ENCODE results near the gene DNAJA2. TPM values are rescaled to one million over a fixed set of nuclear protein-coding genes. Genes with fewer than 3 reads are reported as not detected.

The DNAJA2 gene
- total and polyA plus RNA-seq, 2 experiments from 2014 or later = 62.3 to 72.8 TPM

- H2AFZ ChIP-seq = no peak overlapping the region
- WGBS (ENCODE audit: low lambda C conversion rate, missing lambda C conversion rate) = 55% methylated on average over 6 of the region's 6 CpGs
- no peaks in the 10 kb centered on the region for H3K79me2 ChIP-seq
- H3K4me2 ChIP-seq = no peak overlapping the region
- no peak overlapping the region for H3K4me3 ChIP-seq
- TF ChIP-seq, protein P1, sequence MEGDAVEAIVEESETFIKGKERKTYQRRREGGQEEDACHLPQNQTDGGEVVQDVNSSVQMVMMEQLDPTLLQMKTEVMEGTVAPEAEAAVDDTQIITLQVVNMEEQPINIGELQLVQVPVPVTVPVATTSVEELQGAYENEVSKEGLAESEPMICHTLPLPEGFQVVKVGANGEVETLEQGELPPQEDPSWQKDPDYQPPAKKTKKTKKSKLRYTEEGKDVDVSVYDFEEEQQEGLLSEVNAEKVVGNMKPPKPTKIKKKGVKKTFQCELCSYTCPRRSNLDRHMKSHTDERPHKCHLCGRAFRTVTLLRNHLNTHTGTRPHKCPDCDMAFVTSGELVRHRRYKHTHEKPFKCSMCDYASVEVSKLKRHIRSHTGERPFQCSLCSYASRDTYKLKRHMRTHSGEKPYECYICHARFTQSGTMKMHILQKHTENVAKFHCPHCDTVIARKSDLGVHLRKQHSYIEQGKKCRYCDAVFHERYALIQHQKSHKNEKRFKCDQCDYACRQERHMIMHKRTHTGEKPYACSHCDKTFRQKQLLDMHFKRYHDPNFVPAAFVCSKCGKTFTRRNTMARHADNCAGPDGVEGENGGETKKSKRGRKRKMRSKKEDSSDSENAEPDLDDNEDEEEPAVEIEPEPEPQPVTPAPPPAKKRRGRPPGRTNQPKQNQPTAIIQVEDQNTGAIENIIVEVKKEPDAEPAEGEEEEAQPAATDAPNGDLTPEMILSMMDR (IDR thresholded peaks at IDR 0.05; ENCODE audit: poor library complexity) = peak; percentile 92
- no peak for TF ChIP-seq EZH2 (IDR thresholded peaks at IDR 0.05; ENCODE audit: borderline replicate concordance)
- no peaks in the 10 kb centered on the region for H3K27me3 ChIP-seq
- no peak overlapping the region for H3K27ac ChIP-seq
- H3K4me1 ChIP-seq (ENCODE audit: insufficient read depth) = no peaks in the 10 kb centered on the region
- peak; percentile 79 for DNase-seq (ENCODE audit: low spot score)
- H3K36me3 ChIP-seq (replicated peaks; ENCODE audit: insufficient read depth, low read depth) = no peaks in the 10 kb centered on the region
- H3K9me3 ChIP-seq (ENCODE audit: low read depth) = no peaks in the 10 kb centered on the region
- H4K20me1 ChIP-seq (ENCODE audit: insufficient read depth, poor library complexity, severe bottlenecking) = peaks cover 4% of the 10 kb centered on the region
- H3K9me2 ChIP-seq (replicated peaks; ENCODE audit: insufficient read depth) = no peaks in the 10 kb centered on the region
Observed at GRCh38 chr16:46908540-46909372, 64.7 kb downstream of the DNAJA2 start.

GRCh38 chr16:46907061-46907774 lies 66.3 kb downstream of the DNAJA2 start:
- H4K20me1 ChIP-seq (ENCODE audit: insufficient read depth, poor library complexity, severe bottlenecking) = peaks cover 4% of the 10 kb centered on the region
- no peak overlapping the region for H2AFZ ChIP-seq
- no peak overlapping the region for H3K4me2 ChIP-seq
- WGBS (ENCODE audit: low lambda C conversion rate, missing lambda C conversion rate) = 93% methylated on average over 11 of the region's 12 CpGs
- DNase-seq (ENCODE audit: low spot score) = no peak
- H3K36me3 ChIP-seq (replicated peaks; ENCODE audit: insufficient read depth, low read depth) = no peaks in the 10 kb centered on the region
- no peaks in the 10 kb centered on the region for H3K9me2 ChIP-seq (replicated peaks; ENCODE audit: insufficient read depth)
- no peak overlapping the region for H3K27ac ChIP-seq
- H3K4me3 ChIP-seq = no peak overlapping the region
- H3K4me1 ChIP-seq (ENCODE audit: insufficient read depth) = no peaks in the 10 kb centered on the region
- no peaks in the 10 kb centered on the region for H3K27me3 ChIP-seq
- TF ChIP-seq, protein P1 (IDR thresholded peaks at IDR 0.05; ENCODE audit: poor library complexity) = no peak
- TF ChIP-seq EZH2 (IDR thresholded peaks at IDR 0.05; ENCODE audit: borderline replicate concordance) = no peak
- no peak for TF ChIP-seq EZH2phosphoT487 (IDR thresholded peaks at IDR 0.05; ENCODE audit: low read depth, severe bottlenecking, unreplicated experiment)
- no peaks in the 10 kb centered on the region for H3K9me3 ChIP-seq (ENCODE audit: low read depth)
- no peaks in the 10 kb centered on the region for H3K79me2 ChIP-seq

DNA sequence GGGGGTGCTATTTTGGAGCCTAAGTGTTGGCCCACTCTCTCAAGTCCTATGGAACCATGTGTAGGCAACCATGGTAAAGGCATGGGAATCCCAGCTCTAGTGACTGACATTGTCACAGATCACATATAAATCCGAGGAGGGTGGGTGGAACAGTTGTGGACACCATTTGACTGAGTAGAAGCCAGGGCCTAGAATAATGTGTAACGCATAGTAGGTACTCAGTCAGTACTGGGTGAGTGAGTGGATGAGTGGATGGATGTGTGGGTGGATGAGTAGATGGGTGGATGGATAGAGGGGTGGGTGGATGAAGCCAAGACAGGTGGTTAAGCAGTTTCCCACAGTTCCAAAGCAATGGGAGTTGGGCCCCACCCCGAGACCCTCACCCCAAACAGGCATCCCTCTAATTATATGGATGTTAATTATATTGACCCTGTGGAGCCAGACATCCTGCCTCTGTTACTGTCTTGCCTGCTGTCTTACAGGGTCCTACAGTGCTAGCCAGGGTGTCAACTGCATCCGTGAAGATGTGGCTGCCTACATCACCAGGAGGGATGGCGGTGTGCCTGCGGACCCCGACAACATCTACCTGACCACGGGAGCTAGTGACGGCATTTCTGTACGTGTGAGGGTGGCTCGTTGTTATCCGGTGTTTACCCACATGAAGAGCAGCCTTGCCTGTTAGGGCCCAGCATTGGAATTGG lies 67.0 kb downstream of the DNAJA2 start:
- Histone ChIP-seq H4K20me1 (ENCODE audit: insufficient read depth, poor library complexity, severe bottlenecking) (peaks cover 4% of the 10 kb centered on the region), H3K4me2 (no peak overlapping the region), H3K79me2 (no peaks in the 10 kb centered on the region), H3K9me2 (replicated peaks; ENCODE audit: insufficient read depth) (no peaks in the 10 kb centered on the region), H3K27ac (no peak overlapping the region), H2AFZ (no peak overlapping the region), H3K27me3 (no peaks in the 10 kb centered on the region), H3K4me3 (no peak overlapping the region), H3K36me3 (replicated peaks; ENCODE audit: insufficient read depth, low read depth) (no peaks in the 10 kb centered on the region), H3K4me1 (ENCODE audit: insufficient read depth) (no peaks in the 10 kb centered on the region), H3K9me3 (ENCODE audit: low read depth) (no peaks in the 10 kb centered on the region)
- no peak for DNase-seq (ENCODE audit: low spot score)
- no peak for TF ChIP-seq EZH2phosphoT487 (IDR thresholded peaks at IDR 0.05; ENCODE audit: low read depth, severe bottlenecking, unreplicated experiment)
- TF ChIP-seq, protein P1 (IDR thresholded peaks at IDR 0.05; ENCODE audit: poor library complexity) = no peak
- TF ChIP-seq EZH2 (IDR thresholded peaks at IDR 0.05; ENCODE audit: borderline replicate concordance) = no peak
- whole genome bisulfite sequencing (ENCODE audit: low lambda C conversion rate, missing lambda C conversion rate) = 100% methylated on average over 10 of the region's 12 CpGs

Other genes starting within 250 kb of the DNAJA2 start
- 2.0 and 6.5 TPM in 2 replicates for gene MYLK3, start 225.3 kb downstream of the DNAJA2 start, total RNA-seq
- gene MYLK3, start 225.3 kb downstream of the DNAJA2 start, polyA plus RNA-seq = 1.9 and 2.5 TPM in 2 replicates
- 25.1 and 31.9 TPM in 2 replicates for gene C16orf87, start 142.5 kb downstream of the DNAJA2 start, total RNA-seq
- gene C16orf87, start 142.5 kb downstream of the DNAJA2 start, polyA plus RNA-seq = 24.9 and 27.5 TPM in 2 replicates
- gene GPT2, start 89.3 kb downstream of the DNAJA2 start, total RNA-seq = 37.4 and 41.0 TPM in 2 replicates
- gene GPT2, start 89.3 kb downstream of the DNAJA2 start, polyA plus RNA-seq = 38.9 and 51.3 TPM in 2 replicates
- 11.0 and 15.2 TPM in 2 replicates for gene NETO2, start 170.3 kb upstream of the DNAJA2 start, total RNA-seq
- 7.1 and 7.8 TPM in 2 replicates for gene NETO2, start 170.3 kb upstream of the DNAJA2 start, polyA plus RNA-seq